ENCODE data around the gene VPS50. TPM values are rescaled to one million over a fixed set of nuclear protein-coding genes. Genes with fewer than 3 reads are reported as not detected.
A peak's percentile ranks its signal among the peaks of the same experiment; 100 is the strongest.

VPS50 gene
- total RNA-seq, 1 experiment from 2014 or later: 26.4 TPM

DNA sequence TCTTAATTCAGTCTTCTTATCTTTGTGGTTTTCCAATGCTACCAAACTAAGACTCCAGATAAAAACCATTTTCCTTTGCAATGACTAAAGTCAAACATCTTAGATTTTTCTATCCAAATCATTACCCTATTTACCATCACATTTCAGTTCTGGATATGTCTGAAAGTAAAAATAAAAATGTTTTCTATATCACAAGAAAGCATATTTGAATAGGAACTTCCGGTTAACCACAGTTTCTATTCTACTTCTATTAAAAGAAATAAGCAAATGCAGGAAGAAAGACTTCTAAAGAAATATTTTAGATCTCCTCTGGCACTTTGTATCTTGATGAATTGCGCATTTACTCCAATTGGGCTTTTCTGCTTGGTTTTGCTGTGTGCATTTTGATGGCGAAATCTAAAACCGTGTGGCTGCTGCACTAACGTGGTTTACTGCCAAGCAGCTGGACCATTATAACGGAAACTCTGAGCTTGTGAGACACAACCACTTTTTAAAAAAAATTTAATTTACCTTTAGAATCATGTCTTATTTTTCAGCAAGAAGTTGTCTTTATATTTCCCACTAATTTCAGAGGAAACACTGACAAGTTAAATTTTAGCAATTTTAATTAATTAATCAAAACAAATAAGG, 146.1 kb downstream of the VPS50 start:
- Histone ChIP-seq H3K4me1 (peaks cover 8% of the 10 kb centered on the region; the same call in 1 of the 2 replicates), H3K4me3 (no peak overlapping the region), H3K27me3 (no peaks in the 10 kb centered on the region), H3K9me3 (replicated peaks) (no peaks in the 10 kb centered on the region), H3K27ac (no peak overlapping the region), H3K36me3 (no peaks in the 10 kb centered on the region)
- peak; percentile 11 to 51 for DNase-seq

DNA sequence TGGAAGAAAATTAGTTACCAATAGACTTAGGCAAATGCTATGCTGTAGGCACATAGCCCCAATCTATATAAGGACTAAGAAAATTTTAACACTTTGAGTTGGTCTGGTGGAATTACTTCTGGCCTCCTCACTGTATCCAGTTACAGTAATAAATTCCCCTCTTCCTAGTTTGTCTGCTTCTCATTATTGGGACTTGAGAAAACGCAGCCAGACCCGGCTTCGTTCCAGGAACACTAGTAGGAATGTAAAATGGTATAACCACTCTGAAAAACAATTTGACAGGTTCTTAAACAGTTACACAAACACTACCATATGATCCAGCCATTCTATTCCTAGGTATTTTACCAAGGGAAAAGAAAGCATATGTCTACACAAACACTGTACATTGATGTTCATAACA, 150.2 kb downstream of the VPS50 start:
- Histone ChIP-seq H3K4me1 (peaks cover 8% of the 10 kb centered on the region; the same call in 1 of the 2 replicates), H3K27me3 (no peaks in the 10 kb centered on the region), H3K9me3 (replicated peaks) (no peaks in the 10 kb centered on the region), H3K27ac (no peak overlapping the region), H3K4me3 (no peak overlapping the region), H3K36me3 (no peaks in the 10 kb centered on the region)
- no peak for DNase-seq

- no peaks in the 10 kb centered on the region for H3K27me3 ChIP-seq
- H3K27ac ChIP-seq: no peak overlapping the region
- no peaks in the 10 kb centered on the region for H3K4me1 ChIP-seq
- H3K36me3 ChIP-seq: no peaks in the 10 kb centered on the region
- DNase-seq: no peak
- H3K9me3 ChIP-seq (replicated peaks): no peaks in the 10 kb centered on the region
- no peak overlapping the region for H3K4me3 ChIP-seq
These were observed 158.5 kb downstream of the VPS50 start for GRCh38 chr7:93390660-93391059.

- Histone ChIP-seq H3K27me3 (no peaks in the 10 kb centered on the region), H3K9me3 (replicated peaks) (no peaks in the 10 kb centered on the region), H3K4me1 (no peaks in the 10 kb centered on the region), H3K27ac (no peak overlapping the region), H3K4me3 (no peak overlapping the region), H3K36me3 (no peaks in the 10 kb centered on the region)
- DNase-seq: no peak
These were observed 160.8 kb downstream of the VPS50 start for GRCh38 chr7:93392984-93393383.

DNA sequence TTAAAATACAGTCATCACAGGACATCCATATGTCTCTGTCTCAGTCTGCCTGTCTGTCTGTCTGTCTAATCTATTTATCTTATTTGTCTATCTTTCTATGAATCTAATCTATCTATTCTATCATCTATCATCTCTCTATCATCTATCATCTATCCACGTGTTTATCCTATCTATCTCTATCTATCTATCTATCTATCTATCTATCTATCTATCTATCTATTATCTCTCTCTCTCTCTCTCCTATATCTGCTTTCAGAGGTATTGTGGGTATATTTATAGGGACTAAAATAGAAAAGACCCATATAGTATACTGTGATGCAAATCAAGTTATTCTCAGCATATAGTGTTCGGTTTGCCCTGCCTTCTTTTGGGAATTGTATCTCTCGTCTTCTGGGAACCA, 167.5 kb downstream of the VPS50 start:
- Histone ChIP-seq H3K36me3 (no peaks in the 10 kb centered on the region), H3K27me3 (no peaks in the 10 kb centered on the region), H3K4me3 (no peak overlapping the region), H3K9me3 (replicated peaks) (no peaks in the 10 kb centered on the region), H3K27ac (no peak overlapping the region), H3K4me1 (no peaks in the 10 kb centered on the region)
- no peak for DNase-seq

GRCh38 chr7:93402944-93403343, 170.8 kb downstream of the VPS50 start:
- Histone ChIP-seq H3K9me3 (replicated peaks) (peaks cover 5% of the 10 kb centered on the region; the same call in 1 of the 2 replicates), H3K36me3 (no peaks in the 10 kb centered on the region), H3K4me3 (no peak overlapping the region), H3K27ac (no peak overlapping the region), H3K4me1 (no peaks in the 10 kb centered on the region), H3K27me3 (no peaks in the 10 kb centered on the region)
- no peak for DNase-seq

DNA sequence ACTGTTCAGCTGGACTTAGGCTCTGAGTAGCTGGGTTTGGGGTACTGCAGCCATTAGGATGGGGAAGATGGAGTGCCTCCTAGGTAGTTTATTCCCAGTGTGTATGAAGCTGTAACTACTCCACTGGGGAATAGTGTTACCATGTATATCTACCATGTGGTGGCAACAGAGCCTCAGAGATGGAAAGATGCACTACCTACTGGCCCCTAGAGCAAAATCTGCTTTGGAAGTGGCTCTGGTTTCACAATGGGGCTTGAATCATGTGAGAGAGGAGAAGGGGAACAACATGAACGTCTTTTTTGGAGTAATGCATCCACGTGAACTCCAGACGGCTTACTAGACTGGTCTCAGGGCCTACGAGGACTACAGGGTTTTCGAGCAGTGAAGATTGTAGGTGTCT, 175.1 kb downstream of the VPS50 start:
- no peaks in the 10 kb centered on the region for H3K27me3 ChIP-seq
- H3K36me3 ChIP-seq: no peaks in the 10 kb centered on the region
- no peak overlapping the region for H3K4me3 ChIP-seq
- no peak overlapping the region for H3K27ac ChIP-seq
- peaks cover 5% of the 10 kb centered on the region; the same call in 1 of the 2 replicates for H3K9me3 ChIP-seq (replicated peaks)
- H3K4me1 ChIP-seq: no peaks in the 10 kb centered on the region
- DNase-seq: peak; percentile 8 to 26

DNA sequence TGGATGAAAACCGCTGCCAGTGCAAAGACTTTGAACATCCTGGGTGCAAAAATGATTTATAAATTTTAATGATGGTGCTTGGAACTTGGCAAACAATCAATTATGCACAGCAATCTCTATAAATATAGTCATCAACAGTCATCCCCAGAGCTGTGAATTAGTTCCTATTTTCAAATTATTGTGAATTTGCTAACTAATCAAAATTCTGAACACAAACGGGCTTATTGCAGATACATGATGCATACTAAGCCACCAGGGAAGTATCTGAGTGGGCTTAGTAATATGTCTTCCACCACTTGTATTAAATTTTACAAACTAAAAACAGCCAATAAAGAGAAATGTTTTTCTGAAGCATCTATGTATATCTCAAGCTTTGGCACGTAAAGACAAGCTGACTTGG, 177.2 kb downstream of the VPS50 start:
- Histone ChIP-seq H3K4me1 (no peaks in the 10 kb centered on the region), H3K4me3 (no peak overlapping the region), H3K27ac (no peak overlapping the region), H3K36me3 (no peaks in the 10 kb centered on the region), H3K9me3 (replicated peaks) (peaks cover 5% of the 10 kb centered on the region; the same call in 1 of the 2 replicates), H3K27me3 (no peaks in the 10 kb centered on the region)
- no peak for DNase-seq

Other genes starting within 250 kb of the VPS50 start
- 4.9 and 6.0 TPM in 2 replicates for gene SAMD9, start 114.4 kb upstream of the VPS50 start, total RNA-seq (2014; rRNA removed; shearing (Covaris generic))
- 0.79 and 1.8 TPM in 2 replicates for gene SAMD9L, start 84.0 kb upstream of the VPS50 start, total RNA-seq (2014; rRNA removed; shearing (Covaris generic))
- 3.0 and 4.2 TPM in 2 replicates for gene HEPACAM2, start 5.9 kb upstream of the VPS50 start, total RNA-seq (2014; rRNA removed; shearing (Covaris generic))